CD14-positive monocyte (primary cell): Measurements from ENCODE around the gene CELF4. TPM values are rescaled to one million over a fixed set of nuclear protein-coding genes. Genes with fewer than 3 reads are reported as not detected.

Source experiments
- DNase-seq, 3 donors: peaks; one replicate each; pipeline ENCODE4 v3.0.0-alpha.2; 2011 to 2022
- H2AFZ ChIP-seq: 2 replicates; pipeline ENCODE4 v1.6.0; 2012; ENCODE audit warnings: mild to moderate bottlenecking, low read depth, low read length, inconsistent platforms; ENCODE audit not compliant: insufficient read depth, poor library complexity, severe bottlenecking
- H3K27ac ChIP-seq, 2 donors: 1 replicate in 1 of 2; 2 replicates in 1 of 2; pipeline ENCODE4 v1.5.1; 2012 to 2013; ENCODE audit warnings: low read length in 2 of 2, control low read depth in 1 of 2, inconsistent platforms in 1 of 2, low read depth in 1 of 2, mild to moderate bottlenecking in 1 of 2
- H3K27me3 ChIP-seq, 2 donors: one replicate each; pipeline versions ENCODE4 v1.6.0 to v1.6.1; 2011 to 2013; ENCODE audit warnings: low read length in 2 of 2; ENCODE audit not compliant: control insufficient read depth in 2 of 2, insufficient read depth in 2 of 2
- H3K36me3 ChIP-seq, 2 donors: replicated peaks in 1 of 2; 1 replicate in 1 of 2; 2 replicates in 1 of 2; pipeline versions ENCODE4 v1.5.1 to v1.6.1; 2012 to 2013; ENCODE audit warnings: low read length in 2 of 2, control low read depth in 1 of 2, inconsistent platforms in 1 of 2, mild to moderate bottlenecking in 1 of 2; ENCODE audit not compliant: insufficient read depth in 2 of 2, control insufficient read depth in 1 of 2
- H3K4me1 ChIP-seq, 2 donors: 1 replicate in 1 of 2; 2 replicates in 1 of 2; pipeline versions ENCODE4 v1.5.1 to v1.6.1; 2012 to 2013; ENCODE audit warnings: low read length in 2 of 2, control low read depth in 1 of 2, inconsistent platforms in 1 of 2, mild to moderate bottlenecking in 1 of 2, moderate library complexity in 1 of 2; ENCODE audit not compliant: insufficient read depth in 2 of 2, control insufficient read depth in 1 of 2
- H3K4me2 ChIP-seq: replicated peaks from 2 replicates; pipeline ENCODE3; 2012; ENCODE audit warnings: low read length, moderate library complexity, mild to moderate bottlenecking; ENCODE audit not compliant: poor library complexity, severe bottlenecking; ENCODE audit errors: extremely low read depth
- H3K4me3 ChIP-seq, 3 experiments: fragments of 200-600 bp in 1 of 3; sonication (generic) in 1 of 3; replicated peaks in 1 of 3; 1 replicate in 2 of 3; 2 replicates in 1 of 3; pipeline ENCODE4 v1.5.1; 2011 to 2013; ENCODE audit warnings: low read length in 3 of 3, mild to moderate bottlenecking in 3 of 3, control low read depth in 2 of 3, low read depth in 2 of 3, inconsistent platforms in 1 of 3, moderate library complexity in 1 of 3
- H3K79me2 ChIP-seq: 2 replicates; pipeline ENCODE4 v1.6.0; 2012; ENCODE audit warnings: mild to moderate bottlenecking, control low read depth, inconsistent platforms, low read length, moderate library complexity; ENCODE audit not compliant: insufficient read depth
- H3K9ac ChIP-seq: 2 replicates; pipeline ENCODE4 v1.6.0; 2017; ENCODE audit warnings: low read length, mild to moderate bottlenecking; ENCODE audit not compliant: insufficient read depth, poor library complexity, severe bottlenecking
- H3K9me3 ChIP-seq, 2 donors: replicated peaks in 1 of 2; 1 replicate in 1 of 2; 2 replicates in 1 of 2; pipeline versions ENCODE4 v1.5.1 to v1.6.1; 2012 to 2013; ENCODE audit warnings: low read length in 2 of 2, control low read depth in 1 of 2; ENCODE audit not compliant: control insufficient read depth in 1 of 2, insufficient read depth in 1 of 2
- H4K20me1 ChIP-seq: 2 replicates; pipeline ENCODE4 v1.6.0; 2012; ENCODE audit warnings: mild to moderate bottlenecking, low read length, control low read depth, moderate library complexity; ENCODE audit not compliant: insufficient read depth
- H3K27ac Mint-ChIP-seq, 7 donors: one replicate each; pipeline ENCODE4 v1.8.0; 2020; ENCODE audit warnings: mild to moderate bottlenecking in 7 of 7, mixed read lengths in 7 of 7, moderate library complexity in 6 of 7, inconsistent platforms in 2 of 7
- H3K27me3 Mint-ChIP-seq, 3 donors: one replicate each; pipeline ENCODE4 v1.8.0; 2021 to 2022; ENCODE audit warnings: low read depth in 3 of 3, mild to moderate bottlenecking in 3 of 3, mixed read lengths in 3 of 3, moderate library complexity in 3 of 3, inconsistent platforms in 1 of 3
- H3K36me3 Mint-ChIP-seq, 2 donors: one replicate each; pipeline ENCODE4 v1.8.0; 2020; ENCODE audit warnings: mixed read lengths in 2 of 2, inconsistent platforms in 1 of 2, mild to moderate bottlenecking in 1 of 2
- H3K4me1 Mint-ChIP-seq: one replicate; pipeline ENCODE4 v1.8.0; 2020; ENCODE audit warnings: mild to moderate bottlenecking, mixed read lengths
- H3K4me3 Mint-ChIP-seq, 2 donors: one replicate each; pipeline ENCODE4 v1.8.0; 2020; ENCODE audit warnings: mild to moderate bottlenecking in 2 of 2, mixed read lengths in 2 of 2, moderate library complexity in 1 of 2
- H3K9me3 Mint-ChIP-seq, 7 donors: one replicate each; pipeline ENCODE4 v1.8.0; 2020 to 2022; ENCODE audit warnings: mixed read lengths in 7 of 7, mild to moderate bottlenecking in 6 of 7, moderate library complexity in 6 of 7, inconsistent platforms in 2 of 7
- CTCF ChIP-seq: fragments of 200-600 bp; IDR thresholded peaks from one replicate; pipeline ENCODE4 v1.8.0; 2022; ENCODE audit warnings: antibody characterized with exemption, mild to moderate bottlenecking
- WGBS: methylation state at CpG from one replicate; pipeline ENCODE4 v1.1.5; 2013; ENCODE audit warnings: missing lambda C conversion rate; ENCODE audit not compliant: insufficient coverage; 5-methylcytosine and 5-hydroxymethylcytosine counted together
- intact Hi-C, 2 donors: fragments of 100-400 bp; cut with micrococcal nuclease; formaldehyde crosslinking; loops; one replicate each; pipeline versions ENCODE4 v1.15.0 to v1.15.1; 2023
- polyA plus RNA-seq, 3 donors: library from polyadenylated mRNA; depleted of rRNA in 1 of 3; unstranded in 2 of 3; stranded (reverse) in 1 of 3; fragments of 300-500 nt in 2 of 3; fragments of >200 nt in 1 of 3; fragmentation: Illumina TruSeq in 2 of 3; gene quantifications; 1 replicate in 2 of 3; 2 replicates in 1 of 3; pipeline ENCODE4 v1.2.3, GENCODE V29; 2012 to 2021

The CELF4 gene
- polyA plus RNA-seq, 3 donors: not detected

DNA sequence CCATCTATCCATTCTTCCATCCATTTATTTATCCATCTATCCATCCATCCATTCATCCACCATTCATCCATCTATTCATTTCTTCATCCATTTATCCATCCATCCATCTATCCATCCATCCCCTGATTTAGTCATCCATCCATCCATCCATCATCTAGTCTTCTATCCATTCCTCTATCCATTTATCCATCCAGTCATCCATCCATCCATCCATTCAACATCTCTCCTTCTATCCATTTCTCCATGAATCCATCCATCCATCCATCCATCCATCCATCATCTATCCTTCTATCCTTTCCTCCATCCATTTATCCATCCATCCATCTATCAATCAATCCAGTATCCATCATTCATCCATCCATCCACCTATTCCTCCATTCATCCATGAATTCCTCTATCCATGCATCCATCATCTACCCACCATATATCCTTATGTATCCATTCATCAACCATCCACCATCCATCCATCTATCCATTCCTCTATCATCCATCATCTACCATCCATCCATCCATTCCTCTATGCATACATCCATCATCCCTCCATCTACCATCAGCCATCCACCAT is 185.0 kb downstream of the CELF4 start:
- H2AFZ ChIP-seq: no peak overlapping the region
- Mint-ChIP-seq H3K9me3 (peaks cover 0 to 3% (median 0%) of the 10 kb centered on the region in 7 donors), H3K27ac (no peak overlapping the region), H3K4me3 (no peak overlapping the region), H3K4me1 (no peaks in the 10 kb centered on the region), H3K27me3 (peaks cover 4 to 16% (median 7%) of the 10 kb centered on the region in 3 donors), H3K36me3 (no peaks in the 10 kb centered on the region)
- no peaks in the 10 kb centered on the region for H3K36me3 ChIP-seq
- no peak overlapping the region for H3K4me2 ChIP-seq
- H3K4me3 ChIP-seq: no peak overlapping the region
- no peak overlapping the region for H3K9ac ChIP-seq
- no peak for TF ChIP-seq CTCF
- no peaks in the 10 kb centered on the region for H4K20me1 ChIP-seq
- DNase-seq: no peak
- no peak overlapping the region for H3K27ac ChIP-seq
- intact Hi-C loops: no loop called here
- no peaks in the 10 kb centered on the region for H3K9me3 ChIP-seq
- H3K27me3 ChIP-seq: no peaks in the 10 kb centered on the region
- H3K79me2 ChIP-seq: no peaks in the 10 kb centered on the region
- H3K4me1 ChIP-seq: no peaks in the 10 kb centered on the region

DNA sequence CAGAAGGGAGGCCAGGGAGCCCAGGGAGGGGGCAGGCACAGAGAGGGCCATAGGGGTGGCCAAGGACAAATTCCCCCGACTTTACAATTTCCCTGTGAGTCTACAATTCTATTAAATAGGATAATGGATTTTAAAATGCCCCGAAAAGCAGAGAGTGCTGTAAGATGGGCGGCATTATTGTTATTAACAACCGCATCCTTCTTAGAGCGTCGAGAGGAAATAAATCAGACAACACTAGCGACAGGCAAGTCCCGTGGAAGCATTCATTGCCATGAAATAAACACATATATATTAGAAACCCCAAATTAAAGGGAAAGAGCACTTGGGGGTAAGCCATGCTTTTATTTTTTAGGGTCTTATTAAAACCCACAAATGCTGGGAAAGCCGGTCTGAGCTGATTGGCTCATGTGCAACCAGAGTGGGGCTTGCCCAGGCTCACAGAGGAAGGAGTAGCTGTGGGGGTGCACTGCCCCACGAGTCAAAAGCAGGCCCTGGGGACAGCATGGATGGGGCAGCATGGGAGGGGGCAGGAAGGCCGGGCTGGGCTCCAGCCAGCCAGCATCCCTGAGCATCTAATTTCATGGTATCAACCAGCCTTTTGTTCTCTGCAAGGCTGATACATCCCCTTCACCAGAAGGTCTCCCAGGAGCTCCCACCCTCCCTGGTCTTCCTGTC is 187.1 kb downstream of the CELF4 start:
- H3K4me1 ChIP-seq: no peaks in the 10 kb centered on the region
- DNase-seq: no peak
- no peaks in the 10 kb centered on the region for H3K9me3 ChIP-seq
- H3K27me3 ChIP-seq: no peaks in the 10 kb centered on the region
- Mint-ChIP-seq H3K27ac (no peak overlapping the region), H3K9me3 (peaks cover 0 to 3% (median 0%) of the 10 kb centered on the region in 7 donors), H3K36me3 (no peaks in the 10 kb centered on the region), H3K27me3 (peaks cover 0 to 10% (median 7%) of the 10 kb centered on the region in 3 donors), H3K4me3 (no peak overlapping the region), H3K4me1 (no peaks in the 10 kb centered on the region)
- TF ChIP-seq CTCF: no peak
- intact Hi-C loops: no loop called here
- WGBS: 85% methylated on average over 5 of the region's 11 CpGs
- H3K4me2 ChIP-seq: no peak overlapping the region
- no peak overlapping the region for H3K27ac ChIP-seq
- H4K20me1 ChIP-seq: no peaks in the 10 kb centered on the region
- no peak overlapping the region for H2AFZ ChIP-seq
- H3K4me3 ChIP-seq: no peak overlapping the region
- no peaks in the 10 kb centered on the region for H3K36me3 ChIP-seq
- H3K9ac ChIP-seq: no peak overlapping the region
- H3K79me2 ChIP-seq: no peaks in the 10 kb centered on the region
